Activated CD4-positive, alpha-beta T cell treated with anti-CD3 and anti-CD28 coated beads for 36 hours (primary cell): ENCODE measurements around the gene CLC. TPM values are rescaled to one million over a fixed set of nuclear protein-coding genes. Genes with fewer than 3 reads are reported as not detected.
"Not testable (repeated sequence)": the region's sequence is repeated elsewhere in the genome, so short reads cannot be mapped to it uniquely, and the experiment has no call there.

Experiments used
- ATAC-seq: fragments of 200-7000 bp; cut with Tn5 transposase; one replicate; pipeline ENCODE4 v1.10.0; 2021; ENCODE audit warnings: mild to moderate bottlenecking, moderate library complexity
- CTCF ChIA-PET: fragments of 350-600 bp; sonication (Branson Sonifier 250); formaldehyde crosslinking; loops from one replicate; lab custom pipeline; 2021; ENCODE audit warnings: antibody characterized with exemption; lab: Charles Lee
- POLR2A ChIA-PET: fragments of 350-600 bp; sonication (Branson Sonifier 250); formaldehyde crosslinking; loops from one replicate; lab custom pipeline; 2021; ENCODE audit warnings: antibody characterized with exemption, inconsistent platforms; lab: Charles Lee
- DNase-seq: peaks from one replicate; pipeline ENCODE4 v3.0.0-alpha.2; 2020
- H3K27ac Mint-ChIP-seq: one replicate; pipeline ENCODE4 v1.8.0; 2021; ENCODE audit warnings: mixed read lengths
- H3K27me3 Mint-ChIP-seq: one replicate; pipeline ENCODE4 v1.8.0; 2021; ENCODE audit warnings: mixed read lengths
- H3K36me3 Mint-ChIP-seq: one replicate; pipeline ENCODE4 v1.8.0; 2021; ENCODE audit warnings: low read depth, mixed read lengths
- H3K4me1 Mint-ChIP-seq: one replicate; pipeline ENCODE4 v1.8.0; 2021; ENCODE audit warnings: mixed read lengths
- H3K4me3 Mint-ChIP-seq: one replicate; pipeline ENCODE4 v1.8.0; 2021; ENCODE audit warnings: mild to moderate bottlenecking, moderate library complexity, mixed read lengths
- H3K9me3 Mint-ChIP-seq: one replicate; pipeline ENCODE4 v1.8.0; 2021; ENCODE audit warnings: low read depth, mixed read lengths
- intact Hi-C, 2 experiments: fragments of 100-400 bp; cut with DNase I in 1 of 2; cut with micrococcal nuclease in 1 of 2; formaldehyde crosslinking; loops; one replicate each; pipeline versions ENCODE4 v1.14.2 to v1.15.1; 2022 to 2024; cut with DNase I, micrococcal nuclease
- total RNA-seq, 2 experiments: library from RNA; stranded (reverse); gene quantifications; one replicate each; pipeline ENCODE4 v1.2.3, GENCODE V29; 2021

Gene CLC
- total RNA-seq, 2 experiments from 2014 or later = 0.40 TPM; not detected in 1

DNA sequence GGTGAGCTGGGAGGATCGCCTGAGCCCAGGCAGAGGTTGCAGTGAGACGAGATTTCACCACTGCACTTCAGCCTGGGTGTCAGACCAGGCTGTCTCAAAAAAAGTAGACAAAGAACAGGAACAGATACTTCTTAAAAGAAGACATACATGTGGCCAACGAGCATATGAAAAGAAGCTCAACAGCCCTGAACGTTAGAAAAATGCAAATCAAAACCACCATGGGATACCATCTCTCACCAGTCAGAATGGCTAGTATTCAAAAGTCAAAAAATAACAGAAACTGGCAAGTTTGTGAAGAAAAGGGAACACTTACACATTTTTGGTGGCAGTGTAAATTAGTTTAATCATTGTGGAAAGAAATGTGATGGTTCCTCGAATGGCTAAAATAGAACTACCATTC, 36.5 kb downstream of the CLC start:
- H3K36me3 Mint-ChIP-seq = peaks cover 4% of the 10 kb centered on the region
- DNase-seq = no peak
- ChIA-PET CTCF (interaction anchor here (0.7 to 1.8 kb wide), 2 partner anchors 30 to 150 kb away, joined by 3 read pairs; no protein-coding TSS in a partner anchor), POLR2A (no interaction called here)
- H3K27ac Mint-ChIP-seq = no peak overlapping the region
- H3K27me3 Mint-ChIP-seq = peaks cover 30% of the 10 kb centered on the region
- H3K9me3 Mint-ChIP-seq = no peaks in the 10 kb centered on the region
- H3K4me1 Mint-ChIP-seq = peaks cover 28% of the 10 kb centered on the region
- ATAC-seq = no peak
- intact Hi-C loops = no loop called here
- no peak overlapping the region for H3K4me3 Mint-ChIP-seq

GRCh38 chr19:39698535-39698934, 39.3 kb downstream of the CLC start:
- DNase-seq (no peak), ATAC-seq (no peak)
- Mint-ChIP-seq H3K4me1 (peaks cover 3% of the 10 kb centered on the region), H3K9me3 (no peaks in the 10 kb centered on the region), H3K27me3 (peaks cover 33% of the 10 kb centered on the region), H3K27ac (no peak overlapping the region), H3K4me3 (no peak overlapping the region), H3K36me3 (no peaks in the 10 kb centered on the region)
- ChIA-PET CTCF (no interaction called here), POLR2A (no interaction called here)
- intact Hi-C loops = no loop called here

- intact Hi-C loops = no loop called here
- no peak overlapping the region for H3K4me3 Mint-ChIP-seq
- peak; percentile 45 for ATAC-seq
- no peak overlapping the region for H3K27ac Mint-ChIP-seq
- H3K9me3 Mint-ChIP-seq = no peaks in the 10 kb centered on the region
- H3K4me1 Mint-ChIP-seq = peaks cover 7% of the 10 kb centered on the region
- DNase-seq = no peak
- CTCF ChIA-PET = interaction anchor here (0.6 to 1.2 kb wide), 2 partner anchors 24 to 47 kb away, joined by 3 to 4 read pairs; no protein-coding TSS in a partner anchor
- H3K27me3 Mint-ChIP-seq = peaks cover 31% of the 10 kb centered on the region
- no peaks in the 10 kb centered on the region for H3K36me3 Mint-ChIP-seq
- POLR2A ChIA-PET = no interaction called here
These were observed 41.4 kb downstream of the CLC start for GRCh38 chr19:39696387-39696786.

DNA sequence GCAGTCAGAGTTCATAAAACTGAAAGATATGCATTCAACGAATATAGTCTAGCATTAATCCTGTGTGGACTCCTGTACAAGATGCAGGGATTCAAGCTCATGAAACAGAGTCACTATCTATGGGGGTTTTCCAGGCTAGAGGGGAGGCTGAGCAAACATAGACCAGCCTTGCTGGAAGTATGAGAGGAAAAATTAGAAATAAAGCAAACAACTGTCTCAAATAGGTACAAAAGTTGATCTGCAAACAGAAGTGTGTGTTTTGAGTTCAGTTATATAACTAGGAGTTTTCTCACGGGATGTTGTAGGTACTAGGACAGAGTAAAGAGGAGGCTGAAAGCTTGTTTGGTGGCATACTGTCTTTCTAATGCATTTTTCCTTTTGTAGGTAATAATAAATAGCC, 42.1 kb downstream of the CLC start:
- no peak for ATAC-seq
- Mint-ChIP-seq H3K27me3 (peaks cover 30% of the 10 kb centered on the region), H3K9me3 (no peaks in the 10 kb centered on the region), H3K27ac (no peak overlapping the region), H3K4me1 (peaks cover 7% of the 10 kb centered on the region), H3K4me3 (no peak overlapping the region), H3K36me3 (no peaks in the 10 kb centered on the region)
- DNase-seq = no peak
- CTCF ChIA-PET = interaction anchor here (0.6 to 2.1 kb wide), 3 partner anchors 10 to 48 kb away, joined by 3 to 5 read pairs (median 4); no protein-coding TSS in a partner anchor
- intact Hi-C loops = no loop called here
- POLR2A ChIA-PET = no interaction called here

- Mint-ChIP-seq H3K9me3 (peaks cover 4% of the 10 kb centered on the region), H3K27ac (no peak overlapping the region), H3K4me1 (peaks cover 7% of the 10 kb centered on the region), H3K4me3 (no peak overlapping the region), H3K36me3 (no peaks in the 10 kb centered on the region), H3K27me3 (peaks cover 22% of the 10 kb centered on the region)
- ATAC-seq (peak; percentile 50), DNase-seq (no peak)
- CTCF ChIA-PET = no interaction called here
- intact Hi-C loops = no loop called here
- POLR2A ChIA-PET = no interaction called here
These were observed 45.0 kb downstream of the CLC start for GRCh38 chr19:39692822-39693221.

GRCh38 chr19:39692166-39692565, 45.7 kb downstream of the CLC start:
- DNase-seq = peak; percentile 39
- peak; percentile 70 for ATAC-seq

GRCh38 chr19:39688637-39689036, 49.2 kb downstream of the CLC start:
- H3K27ac Mint-ChIP-seq, POLR2A ChIA-PET, H3K4me3 Mint-ChIP-seq, ATAC-seq, intact Hi-C loops, CTCF ChIA-PET, H3K9me3 Mint-ChIP-seq, H3K36me3 Mint-ChIP-seq, DNase-seq: not testable (repeated sequence)
- Mint-ChIP-seq H3K27me3 (peaks cover 12% of the 10 kb centered on the region), H3K4me1 (peaks cover 13% of the 10 kb centered on the region)

More at GRCh38 chr19:39692166-39692565, 45.7 kb downstream of the CLC start:
- intact Hi-C loops = no loop called here
- ChIA-PET CTCF (no interaction called here), POLR2A (no interaction called here)
- Mint-ChIP-seq H3K4me3 (no peak overlapping the region), H3K36me3 (no peaks in the 10 kb centered on the region), H3K4me1 (peaks cover 7% of the 10 kb centered on the region), H3K9me3 (peaks cover 4% of the 10 kb centered on the region), H3K27ac (no peak overlapping the region), H3K27me3 (peaks cover 18% of the 10 kb centered on the region)

DNA sequence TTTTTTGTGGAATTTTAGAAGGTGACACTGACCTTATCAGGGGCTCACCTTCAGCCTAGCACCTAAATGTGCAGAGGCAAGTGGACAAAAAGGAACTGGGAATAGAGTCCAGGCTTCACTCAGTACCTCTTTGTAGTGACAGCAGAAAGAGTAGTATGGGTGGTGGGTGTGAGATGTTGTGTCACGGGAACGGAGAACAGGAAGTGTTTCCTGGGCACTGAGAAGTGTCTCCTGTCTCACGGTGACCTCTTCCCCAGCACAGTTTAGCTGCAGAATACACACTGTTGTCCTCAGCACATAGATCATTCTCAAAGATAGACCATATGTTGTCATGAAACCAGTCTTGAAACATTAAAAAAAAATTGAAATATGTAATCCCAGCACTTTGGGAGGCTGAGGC, 51.1 kb downstream of the CLC start:
- H3K36me3 Mint-ChIP-seq = peaks cover 4% of the 10 kb centered on the region
- no peak overlapping the region for H3K27ac Mint-ChIP-seq
- ChIA-PET CTCF (no interaction called here), POLR2A (no interaction called here)
- no peak overlapping the region for H3K4me3 Mint-ChIP-seq
- intact Hi-C loops = no loop called here
- H3K9me3 Mint-ChIP-seq = peaks cover 4% of the 10 kb centered on the region
- DNase-seq = no peak
- peaks cover 7% of the 10 kb centered on the region for H3K4me1 Mint-ChIP-seq
- ATAC-seq = no peak
- peaks cover 10% of the 10 kb centered on the region for H3K27me3 Mint-ChIP-seq

- ChIA-PET CTCF (no interaction called here), POLR2A (no interaction called here)
- Mint-ChIP-seq H3K27me3 (peaks cover 6% of the 10 kb centered on the region), H3K27ac (no peak overlapping the region), H3K36me3 (peaks cover 4% of the 10 kb centered on the region), H3K9me3 (no peaks in the 10 kb centered on the region), H3K4me3 (no peak overlapping the region), H3K4me1 (peaks cover 21% of the 10 kb centered on the region)
- ATAC-seq (no peak), DNase-seq (no peak)
- intact Hi-C loops = no loop called here
These were observed 53.6 kb downstream of the CLC start for GRCh38 chr19:39684267-39684666.

GRCh38 chr19:39681416-39681815, 56.4 kb downstream of the CLC start:
- ATAC-seq = no peak
- intact Hi-C loops = no loop called here
- POLR2A ChIA-PET = no interaction called here

More at GRCh38 chr19:39681416-39681815, 56.4 kb downstream of the CLC start:
- Mint-ChIP-seq H3K4me3 (no peak overlapping the region), H3K27ac (no peak overlapping the region), H3K27me3 (peaks cover 4% of the 10 kb centered on the region), H3K36me3 (peaks cover 4% of the 10 kb centered on the region), H3K4me1 (peaks cover 32% of the 10 kb centered on the region), H3K9me3 (no peaks in the 10 kb centered on the region)
- no peak for DNase-seq
- CTCF ChIA-PET = interaction anchor here (1.0 kb wide), 1 partner anchor 111 kb away, joined by 6 read pairs; no protein-coding TSS in a partner anchor
